Activated B cell treated with CpG ODN at 0.5 μM for 24 hours (primary cell): ENCODE data around the gene AASDH. TPM values are rescaled to one million over a fixed set of nuclear protein-coding genes. Genes with fewer than 3 reads are reported as not detected.

Experiments used
- ATAC-seq: fragments of 200-7000 bp; cut with Tn5 transposase; one replicate; pipeline ENCODE4 v1.10.0; 2021; ENCODE audit warnings: low read depth, mild to moderate bottlenecking, moderate library complexity
- CTCF ChIA-PET: fragments of 350-600 bp; sonication (Branson Sonifier 250); formaldehyde crosslinking; loops from one replicate; lab custom pipeline; 2021; ENCODE audit warnings: antibody characterized with exemption; lab: Charles Lee
- POLR2A ChIA-PET: fragments of 350-600 bp; sonication (Branson Sonifier 250); formaldehyde crosslinking; loops from one replicate; lab custom pipeline; 2021; ENCODE audit warnings: antibody characterized with exemption; lab: Charles Lee
- DNase-seq: peaks from one replicate; pipeline ENCODE4 v3.0.0; 2022
- H3K27ac Mint-ChIP-seq: one replicate; pipeline ENCODE4 v1.8.0; 2020; ENCODE audit warnings: mixed read lengths
- H3K27me3 Mint-ChIP-seq: one replicate; pipeline ENCODE4 v1.8.0; 2021; ENCODE audit warnings: mixed read lengths
- H3K36me3 Mint-ChIP-seq: one replicate; pipeline ENCODE4 v1.8.0; 2021; ENCODE audit warnings: low read depth, mixed read lengths
- H3K4me1 Mint-ChIP-seq: one replicate; pipeline ENCODE4 v1.8.0; 2021; ENCODE audit warnings: mixed read lengths
- H3K4me3 Mint-ChIP-seq: one replicate; pipeline ENCODE4 v1.8.0; 2020; ENCODE audit warnings: mild to moderate bottlenecking, mixed read lengths
- H3K9me3 Mint-ChIP-seq: one replicate; pipeline ENCODE4 v1.8.0; 2020; ENCODE audit warnings: mixed read lengths
- CTCF ChIP-seq: fragments of 200-600 bp; IDR thresholded peaks from one replicate; pipeline ENCODE4 v1.8.0; 2022; ENCODE audit warnings: antibody characterized with exemption, mild to moderate bottlenecking
- intact Hi-C: fragments of 100-400 bp; cut with micrococcal nuclease; formaldehyde crosslinking; loops from one replicate; pipeline ENCODE4 v1.15.1; 2024
- total RNA-seq: library from RNA; stranded (reverse); gene quantifications from 2 replicates; pipeline ENCODE4 v1.2.3, GENCODE V29; 2022

AASDH gene
- total RNA-seq, 1 donor from 2014 or later = 12.8 TPM

GRCh38 chr4:56320293-56320692, 67.0 kb downstream of the AASDH start:
- no peak for TF ChIP-seq CTCF
- H3K27ac Mint-ChIP-seq = no peak overlapping the region
- intact Hi-C loops = no loop called here
- no peaks in the 10 kb centered on the region for H3K4me1 Mint-ChIP-seq
- no peaks in the 10 kb centered on the region for H3K9me3 Mint-ChIP-seq
- ATAC-seq (no peak), DNase-seq (no peak)
- no peaks in the 10 kb centered on the region for H3K27me3 Mint-ChIP-seq
- H3K4me3 Mint-ChIP-seq = no peak overlapping the region
- CTCF ChIA-PET = no interaction called here
- no peaks in the 10 kb centered on the region for H3K36me3 Mint-ChIP-seq
- POLR2A ChIA-PET = no interaction called here

DNA sequence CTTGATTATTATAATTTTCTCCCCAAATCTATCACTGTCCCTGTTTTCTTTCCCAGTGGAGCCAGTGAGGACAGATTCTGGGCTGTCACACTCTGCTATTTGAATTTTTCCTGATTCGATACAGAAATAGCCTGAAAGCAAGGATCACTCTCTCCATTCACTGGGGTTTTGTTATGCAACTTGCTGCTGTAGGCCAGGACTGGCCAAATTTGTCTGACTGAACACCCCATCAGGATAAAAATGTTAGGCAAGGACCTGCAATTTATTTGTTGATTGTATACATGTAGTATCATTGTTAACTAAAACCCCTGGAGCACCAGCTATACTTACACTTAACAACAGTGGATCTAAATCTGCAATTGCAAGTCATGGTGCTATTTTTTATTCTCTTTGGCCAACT, 68.7 kb downstream of the AASDH start:
- DNase-seq (no peak), ATAC-seq (no peak)
- H3K4me1 Mint-ChIP-seq = no peaks in the 10 kb centered on the region
- no peaks in the 10 kb centered on the region for H3K27me3 Mint-ChIP-seq
- ChIA-PET POLR2A (no interaction called here), CTCF (no interaction called here)
- no peak overlapping the region for H3K4me3 Mint-ChIP-seq
- intact Hi-C loops = no loop called here
- H3K9me3 Mint-ChIP-seq = no peaks in the 10 kb centered on the region
- no peaks in the 10 kb centered on the region for H3K36me3 Mint-ChIP-seq
- H3K27ac Mint-ChIP-seq = no peak overlapping the region
- no peak for TF ChIP-seq CTCF

GRCh38 chr4:56317749-56318148, 69.5 kb downstream of the AASDH start:
- intact Hi-C loops = no loop called here
- POLR2A ChIA-PET = no interaction called here
- Mint-ChIP-seq H3K27me3 (no peaks in the 10 kb centered on the region), H3K27ac (no peak overlapping the region), H3K9me3 (no peaks in the 10 kb centered on the region), H3K4me3 (no peak overlapping the region), H3K4me1 (no peaks in the 10 kb centered on the region), H3K36me3 (no peaks in the 10 kb centered on the region)
- ATAC-seq (no peak), DNase-seq (no peak)
- CTCF ChIA-PET = no interaction called here
- no peak for TF ChIP-seq CTCF

- ATAC-seq (no peak), DNase-seq (no peak)
- Mint-ChIP-seq H3K27me3 (no peaks in the 10 kb centered on the region), H3K9me3 (no peaks in the 10 kb centered on the region), H3K4me1 (no peaks in the 10 kb centered on the region), H3K36me3 (no peaks in the 10 kb centered on the region), H3K4me3 (no peak overlapping the region), H3K27ac (no peak overlapping the region)
- CTCF ChIA-PET = no interaction called here
- intact Hi-C loops = no loop called here
- POLR2A ChIA-PET = no interaction called here
- no peak for TF ChIP-seq CTCF
These were observed 71.2 kb downstream of the AASDH start for GRCh38 chr4:56316011-56316650.

DNA sequence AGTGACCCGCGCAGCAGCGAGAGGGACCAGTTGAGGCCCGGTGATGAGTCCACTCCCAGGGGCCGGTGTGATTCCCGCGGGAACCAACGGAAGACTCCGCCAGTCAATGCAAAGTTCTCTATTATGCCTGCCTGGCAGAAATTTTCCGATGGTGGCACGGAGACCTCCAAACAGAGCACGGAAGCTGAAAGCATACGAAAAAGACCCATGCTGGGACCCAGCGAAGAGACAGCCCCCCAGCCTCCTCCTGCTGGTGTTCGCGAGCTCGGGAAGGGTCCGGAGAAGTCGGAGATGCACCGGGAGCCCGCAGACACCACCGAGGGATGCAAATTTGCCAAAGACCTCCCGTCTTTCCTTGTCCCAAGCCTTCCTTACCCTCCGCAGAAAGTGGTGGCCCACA, 71.7 kb downstream of the AASDH start:
- ATAC-seq (no peak), DNase-seq (no peak)
- H3K4me1 Mint-ChIP-seq = no peaks in the 10 kb centered on the region
- H3K9me3 Mint-ChIP-seq = no peaks in the 10 kb centered on the region
- intact Hi-C loops = no loop called here
- H3K27ac Mint-ChIP-seq = no peak overlapping the region
- POLR2A ChIA-PET = no interaction called here
- no peak for TF ChIP-seq CTCF
- H3K27me3 Mint-ChIP-seq = no peaks in the 10 kb centered on the region
- no peak overlapping the region for H3K4me3 Mint-ChIP-seq
- CTCF ChIA-PET = no interaction called here
- H3K36me3 Mint-ChIP-seq = no peaks in the 10 kb centered on the region
